Cardiac fibroblast (primary cell): ENCODE measurements around the gene EPS8L3.
"Not testable (repeated sequence)": the region's sequence is repeated elsewhere in the genome, so short reads cannot be mapped to it uniquely, and the experiment has no call there.

Experiments used
- DNase-seq, 2 donors: peaks; one replicate each; pipeline versions ENCODE4 v3.0.0 to v3.0.0-alpha.2; 2010; ENCODE audit warnings: low read depth in 2 of 2
- H3K4me3 ChIP-seq, 2 donors: replicated peaks in 1 of 2; 1 replicate in 1 of 2; 2 replicates in 1 of 2; pipeline ENCODE4 v1.5.1; 2011; ENCODE audit warnings: low read depth in 2 of 2, low read length in 2 of 2, mild to moderate bottlenecking in 2 of 2, moderate library complexity in 1 of 2
- CTCF ChIP-seq: IDR thresholded peaks from one replicate; pipeline ENCODE4 v1.5.1; 2011; ENCODE audit warnings: low read depth, mild to moderate bottlenecking, low read length, inconsistent platforms

The EPS8L3 gene

GRCh38 chr1:109767637-109768334 is 4.1 kb upstream of the EPS8L3 start:
- H3K4me3 ChIP-seq = no peak overlapping the region
- no peak for DNase-seq
- no peak for TF ChIP-seq CTCF

- peak in 1 of 2 donors; percentile 11 for DNase-seq
- not testable (repeated sequence) for H3K4me3 ChIP-seq
Observed at GRCh38 chr1:109766991-109767636, 3.4 kb upstream of the EPS8L3 start.

- TF ChIP-seq CTCF = no peak
- H3K4me3 ChIP-seq = no peak overlapping the region
- no peak for DNase-seq
Observed at GRCh38 chr1:109765896-109766615, 2.3 kb upstream of the EPS8L3 start.

GRCh38 chr1:109765483-109765815 is 1.7 kb upstream of the EPS8L3 start:
- TF ChIP-seq CTCF = no peak
- no peak for DNase-seq
- H3K4me3 ChIP-seq = no peak overlapping the region

GRCh38 chr1:109764561-109765482 is 1.1 kb upstream of the EPS8L3 start:
- TF ChIP-seq CTCF = no peak
- H3K4me3 ChIP-seq = no peak overlapping the region
- no peak for DNase-seq

- TF ChIP-seq CTCF = no peak
- DNase-seq = peak; percentile 84 to 89
- H3K4me3 ChIP-seq = no peak overlapping the region
Observed at GRCh38 chr1:109762821-109763645, 690 bp downstream of the EPS8L3 start.
